HG03103 (cell line): ENCODE data around the gene AGXT.
"Not testable (repeated sequence)": the region's sequence is repeated elsewhere in the genome, so short reads cannot be mapped to it uniquely, and the experiment has no call there.

Source experiments
- ATAC-seq: cut with Tn5 transposase; IDR thresholded peaks from one replicate; pipeline ENCODE4 v1.9.1; 2021; ENCODE audit warnings: low read depth; ENCODE audit not compliant: unreplicated experiment

Gene AGXT

DNA sequence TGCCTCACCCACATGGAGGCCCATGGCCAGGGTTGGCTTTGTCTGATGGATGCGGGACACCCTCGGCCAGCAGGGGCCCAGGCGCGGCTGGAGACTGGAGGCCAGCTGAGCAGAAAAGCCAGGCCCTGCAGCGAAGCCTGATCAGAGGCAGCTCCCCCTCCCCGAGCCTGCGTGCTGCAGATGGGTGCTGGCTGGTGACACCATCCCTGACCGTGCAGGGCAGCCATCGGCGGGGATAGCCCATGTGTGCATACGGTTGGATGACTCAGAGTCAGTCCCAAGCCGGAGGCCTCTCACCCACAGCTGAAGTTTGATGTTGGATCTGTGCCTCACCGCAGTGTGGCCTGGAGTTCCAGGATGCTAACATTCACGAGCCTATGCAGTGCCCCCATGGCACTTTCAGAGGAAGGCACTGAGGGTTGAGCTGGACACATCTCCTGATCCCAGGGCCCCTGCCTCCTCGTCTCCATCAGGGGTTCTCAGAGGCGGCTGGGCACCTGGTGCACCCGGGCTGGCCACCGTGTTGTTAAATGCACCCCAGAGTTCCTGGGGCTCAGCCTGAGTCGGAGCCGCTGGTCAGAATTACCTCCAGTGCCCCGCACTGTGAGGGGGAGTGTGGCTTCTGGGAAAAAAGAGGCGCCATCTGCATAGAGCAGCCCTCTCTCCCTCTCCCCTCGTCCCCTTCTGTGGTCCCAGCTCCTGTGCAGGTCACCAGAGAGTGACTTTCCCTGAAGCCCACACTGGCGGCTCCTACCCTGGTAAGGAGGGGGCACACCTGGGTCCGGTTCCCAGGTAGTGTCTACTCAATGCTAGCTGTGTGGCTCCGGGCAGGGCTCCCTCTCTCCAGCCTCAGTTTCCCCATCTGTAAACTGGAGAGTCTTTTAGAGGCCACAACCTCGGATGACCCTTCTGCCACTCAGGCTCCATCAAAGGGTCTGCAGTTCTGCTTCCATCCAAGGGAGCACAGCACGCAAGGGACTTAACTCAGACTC lies 29.2 kb upstream of the AGXT start:
- ATAC-seq = no peak

GRCh38 chr2:240840435-240841060 lies 28.1 kb upstream of the AGXT start:
- no peak for ATAC-seq

GRCh38 chr2:240846309-240846708 lies 22.3 kb upstream of the AGXT start:
- not testable (repeated sequence) for ATAC-seq

GRCh38 chr2:240846873-240847595 lies 21.6 kb upstream of the AGXT start:
- ATAC-seq = no peak

- no peak for ATAC-seq
These were observed 20.8 kb upstream of the AGXT start for GRCh38 chr2:240847817-240848216.

GRCh38 chr2:240848900-240849680 lies 19.5 kb upstream of the AGXT start:
- ATAC-seq = no peak

DNA sequence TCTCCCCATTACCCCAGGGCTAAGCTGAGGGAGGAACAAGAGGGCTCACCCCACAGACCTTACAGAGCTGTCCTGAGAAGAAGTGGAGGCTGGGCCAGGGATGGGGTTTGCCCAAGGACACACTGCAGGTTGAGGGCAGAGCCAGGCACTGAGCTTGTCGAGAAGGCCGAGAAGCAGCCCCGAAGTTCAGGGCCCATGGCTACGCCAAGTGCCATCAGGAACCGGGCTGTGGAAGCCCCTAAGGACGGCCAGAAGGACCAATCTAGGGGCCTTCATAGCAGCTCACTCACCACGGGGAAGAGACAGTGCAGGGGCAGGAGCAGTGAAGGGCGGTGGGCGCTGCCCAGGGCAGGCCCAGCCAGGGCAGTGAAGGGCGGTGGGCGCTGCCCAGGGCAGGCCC lies 18.6 kb upstream of the AGXT start:
- ATAC-seq = no peak

- no peak for ATAC-seq
These were observed 17.9 kb upstream of the AGXT start for GRCh38 chr2:240850756-240851077.

- ATAC-seq = no peak
These were observed 17.3 kb upstream of the AGXT start for GRCh38 chr2:240851078-240851991.

DNA sequence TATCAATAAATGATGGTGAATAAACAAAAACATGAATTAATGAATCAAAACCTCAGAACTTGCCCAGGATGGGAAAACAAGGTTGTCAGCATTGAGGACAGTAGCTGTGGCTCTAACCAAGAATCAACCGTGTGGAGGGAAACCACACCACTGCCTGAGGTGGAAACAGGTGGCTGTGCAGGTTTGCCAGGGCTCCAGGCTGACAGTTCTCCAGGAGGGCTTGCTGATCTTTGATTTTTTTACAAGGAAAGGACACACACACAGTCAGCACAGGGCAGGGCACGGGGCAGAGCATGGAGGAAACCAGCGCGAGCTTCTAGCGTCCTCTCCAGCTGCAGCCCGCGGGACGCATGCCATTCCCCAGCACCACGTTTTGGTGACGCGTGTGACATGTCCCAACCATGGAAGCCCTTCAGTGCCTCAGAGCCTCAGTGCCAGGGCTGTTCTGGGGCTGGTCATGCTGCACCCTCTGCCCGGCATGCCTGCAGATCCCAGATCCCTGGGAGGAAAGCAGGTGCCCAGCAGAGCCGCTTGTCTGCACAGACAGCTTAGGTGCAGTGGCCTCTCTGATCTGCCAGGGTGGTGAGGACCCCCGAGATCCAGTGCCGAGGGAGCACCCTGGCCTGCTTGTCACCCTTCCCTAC lies 15.8 kb upstream of the AGXT start:
- ATAC-seq = no peak

- no peak for ATAC-seq
These were observed 13.0 kb upstream of the AGXT start for GRCh38 chr2:240855670-240856069.

- ATAC-seq = no peak
These were observed 12.3 kb upstream of the AGXT start for GRCh38 chr2:240856151-240856980.

DNA sequence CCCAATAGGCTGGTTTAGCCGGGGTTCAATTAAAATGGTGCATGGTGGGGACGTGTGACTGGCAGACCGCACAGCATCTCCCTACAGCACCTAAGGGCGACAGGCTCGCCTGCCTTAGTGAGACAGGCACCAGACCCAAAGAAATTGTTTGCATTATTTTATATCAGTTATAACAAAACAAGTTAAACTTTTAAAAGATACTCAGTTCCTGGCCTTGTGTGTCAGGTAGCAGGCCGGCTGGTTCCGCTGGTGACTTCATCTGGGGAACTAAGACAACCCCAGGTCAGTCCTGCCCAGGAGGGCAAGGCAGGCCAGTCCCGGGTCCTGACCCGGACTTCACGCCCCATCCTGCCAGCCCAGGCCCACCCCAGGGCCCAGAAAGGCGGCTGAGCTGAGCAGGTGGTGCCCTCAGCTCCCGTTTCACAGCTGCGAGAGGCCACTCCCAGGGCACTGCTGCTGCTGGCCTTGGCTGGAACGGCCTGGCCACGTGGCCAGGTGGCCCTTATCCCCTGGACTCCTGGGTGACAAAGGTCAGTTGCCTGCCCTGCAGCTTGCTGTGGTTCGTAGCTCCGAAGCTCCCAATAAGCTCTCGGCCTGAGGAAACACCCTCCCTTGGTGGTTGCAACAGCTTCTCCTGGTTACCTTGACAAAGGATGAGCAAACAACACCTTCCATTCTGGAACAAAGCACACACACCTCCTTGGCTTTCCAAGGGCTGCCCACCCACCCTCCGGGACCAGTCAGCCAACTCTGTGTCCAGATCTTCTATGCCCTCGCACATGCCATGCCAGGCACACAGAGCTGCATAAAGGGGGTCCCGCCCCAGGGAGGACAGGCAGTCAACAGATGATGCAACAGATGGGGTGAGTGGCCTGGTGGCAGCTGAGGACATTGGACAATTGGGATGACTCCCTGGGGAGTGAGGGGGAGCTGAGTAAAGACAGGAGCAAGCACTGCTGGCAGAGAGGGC lies 11.3 kb upstream of the AGXT start:
- ATAC-seq = no peak

DNA sequence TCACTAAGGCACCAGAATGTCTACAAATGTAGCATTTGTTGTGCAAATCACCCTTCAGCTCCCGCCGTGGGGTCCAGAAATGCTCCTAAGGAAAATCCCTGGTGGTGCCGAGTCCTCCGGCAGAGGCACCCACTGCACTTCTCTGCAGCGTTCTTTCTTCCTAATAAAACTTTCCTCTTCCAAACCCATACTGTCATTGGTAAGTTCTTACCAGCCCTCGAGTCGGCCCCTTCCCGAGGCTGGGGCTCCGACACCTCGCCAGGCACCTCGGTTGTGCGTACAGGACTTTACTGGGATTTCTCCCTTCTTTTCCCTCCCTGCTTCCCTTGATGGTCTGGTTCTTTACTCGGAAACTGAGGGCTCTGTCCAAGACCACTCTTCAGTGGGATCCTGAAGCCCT lies 10.3 kb upstream of the AGXT start:
- no peak for ATAC-seq

DNA sequence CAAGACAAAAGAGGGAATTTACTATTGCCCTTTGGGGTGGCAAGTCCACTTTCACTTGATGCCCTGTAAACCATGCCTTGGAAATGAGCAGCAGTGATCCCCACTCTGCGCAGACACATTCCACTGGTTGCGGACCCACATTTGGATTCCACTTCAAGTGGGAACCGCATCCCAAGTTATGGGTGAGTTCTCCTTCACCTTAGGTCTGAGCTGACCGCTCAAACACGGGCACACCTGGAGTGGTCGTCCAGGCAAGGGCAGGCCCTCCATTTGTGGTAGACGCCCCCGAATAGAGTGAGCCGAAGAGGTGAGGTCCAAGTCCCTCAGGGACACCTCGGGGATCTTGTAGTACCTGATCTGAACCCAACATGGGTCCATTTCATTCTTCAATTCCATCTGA lies 9.8 kb upstream of the AGXT start:
- no peak for ATAC-seq

GRCh38 chr2:240861547-240861946 lies 7.1 kb upstream of the AGXT start:
- no peak for ATAC-seq

- no peak for ATAC-seq
These were observed 4.1 kb upstream of the AGXT start for GRCh38 chr2:240864475-240864874.
